Naive thymus-derived CD8-positive, alpha-beta T cell (primary cell): Measurements from ENCODE around the gene ANKZF1. TPM values are rescaled to one million over a fixed set of nuclear protein-coding genes. Genes with fewer than 3 reads are reported as not detected.
"Not testable (repeated sequence)": the region's sequence is repeated elsewhere in the genome, so short reads cannot be mapped to it uniquely, and the experiment has no call there.

Experiments
- ATAC-seq, 2 donors: fragments of 150-1000 bp; cut with Tn5 transposase in 1 of 2; sonication (Bioruptor Pico), chemical (Tn5 transposase) in 1 of 2; 1 replicate in 1 of 2; 2 replicates in 1 of 2; pipeline ENCODE4 v1.10.0; 2021; ENCODE audit warnings: mild to moderate bottlenecking in 2 of 2, moderate library complexity in 2 of 2
- POLR2A ChIA-PET: fragments of 350-600 bp; sonication (Branson Sonifier 250); formaldehyde crosslinking; loops from one replicate; lab custom pipeline; 2021; ENCODE audit warnings: antibody characterized with exemption; lab: Charles Lee
- DNase-seq, 10 donors: peaks; one replicate each; pipeline versions ENCODE4 v3.0.0 to v3.0.0-alpha.2; 2020 to 2022
- H3K27ac Mint-ChIP-seq, 10 donors: one replicate each; pipeline ENCODE4 v1.8.0; 2020 to 2022; ENCODE audit warnings: mild to moderate bottlenecking in 10 of 10, mixed read lengths in 10 of 10, moderate library complexity in 4 of 10, inconsistent platforms in 1 of 10
- H3K27me3 Mint-ChIP-seq, 5 donors: one replicate each; pipeline ENCODE4 v1.8.0; 2021 to 2022; ENCODE audit warnings: mixed read lengths in 5 of 5
- H3K36me3 Mint-ChIP-seq, 3 donors: one replicate each; pipeline ENCODE4 v1.8.0; 2020 to 2022; ENCODE audit warnings: mixed read lengths in 3 of 3, mild to moderate bottlenecking in 2 of 3, inconsistent platforms in 1 of 3
- H3K4me1 Mint-ChIP-seq, 4 donors: one replicate each; pipeline ENCODE4 v1.8.0; 2021 to 2022; ENCODE audit warnings: mixed read lengths in 4 of 4
- H3K4me3 Mint-ChIP-seq, 10 donors: one replicate each; pipeline ENCODE4 v1.8.0; 2020 to 2022; ENCODE audit warnings: mild to moderate bottlenecking in 10 of 10, mixed read lengths in 10 of 10, moderate library complexity in 6 of 10, inconsistent platforms in 1 of 10
- H3K9me3 Mint-ChIP-seq, 9 donors: one replicate each; pipeline ENCODE4 v1.8.0; 2020 to 2022; ENCODE audit warnings: mixed read lengths in 9 of 9, mild to moderate bottlenecking in 3 of 9, inconsistent platforms in 1 of 9, moderate library complexity in 1 of 9
- polyA plus RNA-seq, 3 donors: library from polyadenylated mRNA; unstranded; fragments of 300-500 nt; fragmentation: Illumina TruSeq; gene quantifications; one replicate each; pipeline ENCODE4 v1.2.3, GENCODE V29; 2021
- total RNA-seq, 8 experiments: library from RNA in 2 of 8; stranded (reverse) in 2 of 8; gene quantifications; one replicate each; pipeline ENCODE4 v1.2.3 and lab custom pipeline; 2021 to 2026

ANKZF1 gene
- total and polyA plus RNA-seq, 5 experiments from 2014 or later: 23.8 to 278 (median 46.2) TPM

DNA sequence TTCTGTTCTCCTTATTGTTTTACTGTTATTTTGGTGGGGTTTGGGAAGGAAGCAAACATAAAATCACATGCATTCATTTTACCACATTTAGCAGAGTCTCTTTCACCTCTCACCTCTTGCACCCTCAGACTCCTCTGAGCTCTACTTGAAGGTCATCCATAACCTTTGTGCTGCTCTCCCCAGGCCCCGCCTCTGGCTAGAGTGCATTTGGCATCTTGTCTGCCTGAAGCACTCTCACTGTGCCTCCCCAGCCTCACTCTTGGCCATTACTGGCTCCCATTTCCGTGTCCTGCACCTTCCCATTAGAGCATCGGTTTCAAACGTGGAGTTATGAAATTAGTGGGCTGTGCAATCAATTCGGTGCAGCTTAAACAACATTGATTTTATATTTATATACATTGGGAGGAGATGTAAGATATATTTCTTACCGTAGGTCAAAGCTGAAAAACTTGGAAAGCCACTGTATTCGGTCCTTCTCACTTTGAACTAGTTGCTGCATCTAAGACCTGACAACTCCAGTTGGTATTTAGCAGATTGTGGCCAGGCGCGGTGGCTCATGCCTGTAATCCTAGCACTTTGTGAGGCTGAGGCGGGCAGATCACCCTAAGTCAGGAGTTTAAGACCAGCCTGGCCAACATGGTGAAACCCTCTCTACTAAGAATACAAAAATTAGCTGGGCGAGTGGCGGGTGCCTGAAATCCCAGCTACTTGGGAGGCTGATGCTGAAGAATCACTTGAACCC lies 30.0 kb upstream of the ANKZF1 start:
- Mint-ChIP-seq H3K27ac (peak overlapping the region; percentile 57 to 97 (median 80)), H3K9me3 (peaks cover 0 to 7% (median 0%) of the 10 kb centered on the region in 9 donors), H3K4me3 (peak overlapping the region; percentile 61 to 94 (median 86)), H3K27me3 (peaks cover 0 to 7% (median 0%) of the 10 kb centered on the region in 5 donors), H3K4me1 (peaks cover 12 to 30% (median 26%) of the 10 kb centered on the region in 4 donors), H3K36me3 (no peaks in the 10 kb centered on the region)
- DNase-seq (no peak), ATAC-seq (no peak)
- POLR2A ChIA-PET: interaction anchor here (0.5 to 23.9 kb wide), 10 partner anchors 8 to 124 kb away, joined by 3 to 674 read pairs (median 3); partner anchors contain the start of genes CNPPD1, DNAJB2, RETREG2 and SLC23A3

GRCh38 chr2:219200502-219201326 lies 28.9 kb upstream of the ANKZF1 start:
- DNase-seq: peak in 8 of 10 donors; percentile 47 to 76 (median 58)
- peak overlapping the region; percentile 85 to 98 (median 94) for H3K27ac Mint-ChIP-seq
- POLR2A ChIA-PET: interaction anchor here (0.9 to 23.9 kb wide), 8 partner anchors 10 to 79 kb away, joined by 3 to 674 read pairs (median 3); partner anchors contain the start of genes CNPPD1, DNAJB2, RETREG2 and SLC23A3
- H3K9me3 Mint-ChIP-seq, H3K36me3 Mint-ChIP-seq, H3K27me3 Mint-ChIP-seq: not testable (repeated sequence)
- peak in 1 of 2 donors; percentile 36 for ATAC-seq
- peaks cover 12 to 32% (median 28%) of the 10 kb centered on the region in 4 donors for H3K4me1 Mint-ChIP-seq
- peak overlapping the region; percentile 77 to 95 (median 90) for H3K4me3 Mint-ChIP-seq

DNA sequence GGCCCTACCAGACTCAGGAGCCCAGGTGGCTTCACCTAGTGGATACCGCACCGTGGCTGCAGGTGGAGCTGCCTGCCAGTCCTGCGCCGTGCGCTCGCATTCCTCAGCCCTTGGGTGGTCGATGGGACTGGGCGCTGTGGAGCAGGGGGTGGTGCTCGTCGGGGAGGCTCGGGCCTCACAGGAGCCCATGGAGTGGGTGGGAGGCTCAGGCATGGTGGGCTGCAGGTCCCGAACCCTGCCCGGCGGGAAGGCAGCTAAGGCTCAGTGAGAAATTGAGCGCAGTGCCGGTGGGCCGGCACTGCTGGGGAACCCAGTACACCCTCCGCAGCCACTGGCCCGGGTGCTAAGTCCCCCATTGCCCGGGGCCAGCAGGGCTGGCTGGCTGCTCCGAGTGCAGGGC lies 28.3 kb upstream of the ANKZF1 start:
- H3K36me3 Mint-ChIP-seq, H3K27me3 Mint-ChIP-seq, ATAC-seq, DNase-seq, H3K9me3 Mint-ChIP-seq: not testable (repeated sequence)
- H3K27ac Mint-ChIP-seq: peak overlapping the region in 7 of 10 donors; percentile 85 to 98 (median 96)
- POLR2A ChIA-PET: interaction anchor here (1.0 to 23.9 kb wide), 4 partner anchors 24 to 53 kb away, joined by 3 to 674 read pairs (median 8); partner anchors contain the start of genes CNPPD1, RETREG2, SLC23A3 and TUBA4A
- peak overlapping the region in 1 of 10 donors; percentile 94 for H3K4me3 Mint-ChIP-seq
- peaks cover 16 to 36% (median 33%) of the 10 kb centered on the region in 4 donors for H3K4me1 Mint-ChIP-seq

DNA sequence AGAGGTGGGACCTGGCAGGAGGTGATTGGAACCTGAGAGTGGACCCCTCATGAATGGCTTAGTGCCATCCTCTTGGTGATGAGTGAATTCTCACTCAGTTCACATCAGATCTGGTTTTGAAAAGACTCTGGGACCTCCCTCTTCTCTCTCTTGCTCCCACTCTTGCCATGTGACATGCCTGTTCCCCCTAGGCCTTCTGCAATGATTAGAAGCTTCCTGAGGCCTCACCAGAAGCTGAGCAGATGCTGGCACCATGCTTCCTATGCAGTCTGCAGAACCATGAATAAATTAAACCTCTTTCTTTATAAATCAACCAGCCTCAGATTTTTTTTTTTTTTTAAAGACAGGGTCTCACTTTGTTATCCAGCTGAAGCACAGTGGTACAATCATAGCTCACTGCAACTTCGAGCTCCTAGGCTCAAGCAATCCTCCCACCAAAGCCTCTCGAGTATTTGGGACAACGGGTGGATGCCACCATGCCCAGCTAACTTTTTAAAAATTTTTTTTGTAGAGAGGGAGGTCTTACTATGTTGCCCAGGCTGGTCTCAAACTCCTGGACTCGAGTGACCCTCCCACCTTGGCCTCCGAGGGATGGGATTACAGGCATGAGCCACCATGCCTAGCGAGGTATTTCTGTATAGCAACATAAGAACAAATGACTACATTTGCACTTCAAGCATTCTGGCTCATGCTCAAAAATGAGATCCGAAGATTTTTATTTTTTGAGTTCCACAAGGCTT lies 25.0 kb upstream of the ANKZF1 start:
- peak in 1 of 10 donors; percentile 43 for DNase-seq
- H3K27ac Mint-ChIP-seq: peak overlapping the region in 7 of 10 donors; percentile 66 to 100 (median 80)
- no peak for ATAC-seq
- H3K4me1 Mint-ChIP-seq: peaks cover 13 to 48% (median 48%) of the 10 kb centered on the region in 4 donors
- H3K27me3 Mint-ChIP-seq: peaks cover 0 to under 1% (median 0%) of the 10 kb centered on the region in 5 donors
- H3K36me3 Mint-ChIP-seq: peaks cover 0 to 17% (median 3%) of the 10 kb centered on the region in 3 donors
- H3K9me3 Mint-ChIP-seq: peaks cover 0 to 7% (median 0%) of the 10 kb centered on the region in 9 donors
- POLR2A ChIA-PET: interaction anchor here (0.6 to 23.9 kb wide), 4 partner anchors 27 to 842 kb away, joined by 3 to 674 read pairs (median 5); partner anchors contain the start of genes CNPPD1, RETREG2, SLC23A3 and TUBA4B
- H3K4me3 Mint-ChIP-seq: peak overlapping the region in 1 of 10 donors; percentile 46

- POLR2A ChIA-PET: interaction anchor here (0.6 to 23.9 kb wide), 5 partner anchors 13 to 843 kb away, joined by 3 to 674 read pairs (median 14); partner anchors contain the start of genes ANKZF1, ATG9A, CNPPD1 and RETREG2
- Mint-ChIP-seq H3K4me3 (peak overlapping the region in 7 of 10 donors; percentile 8 to 93 (median 50)), H3K36me3 (peaks cover 0 to 18% (median 3%) of the 10 kb centered on the region in 3 donors), H3K27me3 (no peaks in the 10 kb centered on the region), H3K9me3 (peaks cover 0 to 7% (median 0%) of the 10 kb centered on the region in 9 donors), H3K4me1 (peaks cover 17 to 50% (median 50%) of the 10 kb centered on the region in 4 donors), H3K27ac (peak overlapping the region in 9 of 10 donors; percentile 57 to 100 (median 96))
- DNase-seq (peak in 1 of 10 donors; percentile 36), ATAC-seq (no peak)
Observed at GRCh38 chr2:219205165-219205538, 24.5 kb upstream of the ANKZF1 start.

GRCh38 chr2:219205981-219206327 lies 23.7 kb upstream of the ANKZF1 start:
- ATAC-seq (no peak), DNase-seq (no peak)
- POLR2A ChIA-PET: interaction anchor here (0.7 to 23.9 kb wide), 19 partner anchors 8 to 337 kb away, joined by 3 to 674 read pairs (median 11); partner anchors contain the start of genes ABCB6, ANKZF1, ATG9A and CNPPD1
- Mint-ChIP-seq H3K4me1 (peaks cover 15 to 50% (median 49%) of the 10 kb centered on the region in 4 donors), H3K27me3 (no peaks in the 10 kb centered on the region), H3K4me3 (peak overlapping the region; percentile 89 to 96 (median 92)), H3K9me3 (peaks cover 0 to 3% (median 0%) of the 10 kb centered on the region in 9 donors), H3K27ac (peak overlapping the region; percentile 96 to 100 (median 97)), H3K36me3 (peaks cover 0 to 18% (median 3%) of the 10 kb centered on the region in 3 donors)

GRCh38 chr2:219206328-219207133 lies 23.1 kb upstream of the ANKZF1 start, which contains the start of gene ZFAND2B:
Gene ZFAND2B (plus strand): TSS chr2:219206782. CDS start chr2:219206988, 206 bp downstream.
- peak within 1 kb of the TSS; percentile 89 to 96 (median 92) for H3K4me3 Mint-ChIP-seq

DNA sequence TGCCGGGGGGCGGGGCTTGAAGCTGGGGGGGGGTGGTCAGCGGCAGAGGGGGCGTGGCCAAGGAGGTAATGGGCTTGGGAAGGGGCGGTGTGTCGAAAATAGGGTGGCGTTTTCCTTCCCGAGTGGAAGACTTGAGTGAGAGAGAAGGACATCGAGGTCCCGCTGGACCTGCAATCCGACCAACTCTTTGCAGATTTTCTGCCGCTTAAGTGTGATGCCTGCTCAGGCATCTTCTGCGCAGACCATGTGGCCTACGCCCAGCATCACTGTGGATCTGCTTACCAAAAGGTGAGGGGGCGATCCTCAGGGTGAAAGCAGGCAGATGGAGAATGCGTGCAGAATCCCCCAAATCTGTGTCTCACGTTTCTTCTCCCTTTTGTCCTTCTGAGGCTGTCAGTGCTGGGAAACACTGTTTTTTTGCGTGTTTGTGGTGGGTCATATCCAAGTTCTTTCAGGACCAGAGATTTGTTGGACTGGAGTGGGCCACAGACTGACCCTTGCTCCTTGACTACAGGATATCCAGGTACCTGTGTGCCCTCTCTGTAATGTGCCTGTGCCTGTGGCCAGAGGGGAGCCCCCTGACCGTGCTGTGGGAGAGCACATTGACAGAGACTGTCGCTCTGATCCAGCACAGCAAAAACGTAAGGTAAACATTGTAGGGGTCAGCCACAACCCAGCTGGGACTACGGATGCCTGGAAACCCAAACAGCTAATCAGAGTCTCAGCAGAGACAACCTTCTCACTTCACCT lies 22.3 kb upstream of the ANKZF1 start:
- H3K27ac Mint-ChIP-seq: peak overlapping the region; percentile 79 to 100 (median 96)
- H3K4me3 Mint-ChIP-seq: peak overlapping the region; percentile 89 to 96 (median 92)
- peak in 1 of 10 donors; percentile 65 for DNase-seq
- H3K9me3 Mint-ChIP-seq: peaks cover 0 to 2% (median 0%) of the 10 kb centered on the region in 9 donors
- H3K36me3 Mint-ChIP-seq: peaks cover 0 to 18% (median 3%) of the 10 kb centered on the region in 3 donors
- ATAC-seq: peak in 1 of 2 donors; percentile 1
- H3K4me1 Mint-ChIP-seq: peaks cover 18 to 58% (median 53%) of the 10 kb centered on the region in 4 donors
- POLR2A ChIA-PET: interaction anchor here (0.8 to 23.9 kb wide), 16 partner anchors 8 to 180 kb away, joined by 3 to 674 read pairs (median 12); partner anchors contain the start of genes ABCB6, ANKZF1, ATG9A and CNPPD1
- H3K27me3 Mint-ChIP-seq: no peaks in the 10 kb centered on the region

More at GRCh38 chr2:219206328-219207133, 23.1 kb upstream of the ANKZF1 start, which contains the start of gene ZFAND2B:
- peak; percentile 94 for ATAC-seq
- POLR2A ChIA-PET: interaction anchor here (0.6 to 23.9 kb wide), 22 partner anchors 8 to 337 kb away, joined by 3 to 674 read pairs (median 10); partner anchors contain the start of genes ABCB6, ANKZF1, ATG9A and CNPPD1
- Mint-ChIP-seq H3K36me3 (peaks cover 0 to 18% (median 3%) of the 10 kb centered on the region in 3 donors), H3K4me1 (peaks cover 18 to 54% (median 52%) of the 10 kb centered on the region in 4 donors), H3K9me3 (peaks cover 0 to 2% (median 0%) of the 10 kb centered on the region in 9 donors), H3K27ac (peak within 1 kb of the TSS; percentile 96 to 100 (median 97)), H3K27me3 (no peaks in the 10 kb centered on the region)
- peak; percentile 91 to 98 (median 96) for DNase-seq

GRCh38 chr2:219207884-219208740 lies 21.5 kb upstream of the ANKZF1 start:
- no peaks in the 10 kb centered on the region for H3K27me3 Mint-ChIP-seq
- H3K4me3 Mint-ChIP-seq: peak overlapping the region; percentile 16 to 96 (median 92)
- H3K36me3 Mint-ChIP-seq: peaks cover 0 to 18% (median 3%) of the 10 kb centered on the region in 3 donors
- H3K9me3 Mint-ChIP-seq: peaks cover 0 to 2% (median 0%) of the 10 kb centered on the region in 9 donors
- peak overlapping the region; percentile 6 to 100 (median 92) for H3K27ac Mint-ChIP-seq
- POLR2A ChIA-PET: interaction anchor here (0.6 to 23.9 kb wide), 9 partner anchors 9 to 47 kb away, joined by 3 to 674 read pairs (median 3); partner anchors contain the start of genes ABCB6, CNPPD1, GLB1L and NHEJ1
- no peak for ATAC-seq
- DNase-seq: peak in 1 of 10 donors; percentile 49
- peaks cover 18 to 58% (median 53%) of the 10 kb centered on the region in 4 donors for H3K4me1 Mint-ChIP-seq
